CMK (cell line): ENCODE measurements around the gene KIF19.
"Not testable (repeated sequence)": the region's sequence is repeated elsewhere in the genome, so short reads cannot be mapped to it uniquely, and the experiment has no call there.

Experiments
- DNase-seq: peaks from one replicate; pipeline ENCODE4 v3.0.0-alpha.2; 2010; ENCODE audit warnings: low read depth

The KIF19 gene

DNA sequence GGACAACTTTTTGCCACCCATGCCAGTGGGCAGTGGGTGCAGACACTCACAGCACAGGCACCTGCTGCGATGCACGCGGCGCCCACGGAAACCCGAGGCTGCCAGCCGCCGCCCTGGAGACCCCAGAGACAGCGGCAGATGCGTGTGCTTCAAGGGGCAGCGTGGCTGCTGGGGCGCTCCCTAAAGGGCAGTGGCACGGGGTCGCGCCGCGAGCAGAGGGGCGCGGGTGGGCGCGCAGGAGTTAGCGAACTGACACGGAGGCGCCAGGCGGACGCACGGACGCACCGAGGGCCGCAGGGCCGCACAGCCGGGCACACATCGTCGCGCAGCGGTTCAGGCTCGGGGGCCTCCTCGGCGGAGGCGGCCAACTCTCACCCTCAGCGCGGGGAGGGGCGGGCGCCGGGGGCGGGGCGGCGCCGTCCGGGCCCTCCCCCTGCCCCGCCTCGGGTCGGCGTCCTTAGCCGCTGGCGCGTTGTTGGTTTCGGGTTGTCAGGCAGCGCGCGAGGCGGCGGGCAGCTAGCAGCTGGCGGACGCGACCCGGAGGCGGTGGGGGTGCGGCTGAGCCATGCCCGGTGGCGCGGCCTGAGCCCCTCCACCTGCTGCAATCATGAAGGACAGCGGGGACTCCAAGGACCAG lies at the start of gene KIF19:
TSS of gene KIF19 (plus strand) at position 484 of the 637 bp plus-strand sequence. CDS start at position 608, 124 bp downstream.
- no peak for DNase-seq

DNA sequence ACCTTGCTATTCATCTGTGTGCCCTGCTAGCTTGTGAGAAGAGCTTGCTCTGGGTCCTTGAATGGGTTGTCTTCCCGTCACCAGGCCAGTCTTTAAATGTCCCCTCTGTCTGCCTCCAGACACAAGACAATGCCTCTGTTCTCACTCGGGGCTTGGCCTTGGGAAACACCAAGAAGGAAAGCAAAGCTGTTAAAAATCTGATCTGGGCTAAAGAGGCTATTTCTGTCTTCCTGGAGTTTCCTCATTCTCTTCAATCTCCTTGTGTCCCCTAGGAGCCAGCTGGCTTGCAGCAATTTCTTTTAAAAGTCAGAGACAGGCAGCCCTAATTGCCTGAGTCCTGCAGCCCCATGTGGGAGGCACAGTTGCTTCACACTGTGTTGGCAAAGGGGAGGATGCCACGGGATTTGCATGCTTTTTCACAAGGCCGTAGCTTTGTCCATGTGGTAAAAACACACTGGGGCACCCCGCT lies 49.5 kb upstream of the KIF19 start:
- DNase-seq, result no peak

DNA sequence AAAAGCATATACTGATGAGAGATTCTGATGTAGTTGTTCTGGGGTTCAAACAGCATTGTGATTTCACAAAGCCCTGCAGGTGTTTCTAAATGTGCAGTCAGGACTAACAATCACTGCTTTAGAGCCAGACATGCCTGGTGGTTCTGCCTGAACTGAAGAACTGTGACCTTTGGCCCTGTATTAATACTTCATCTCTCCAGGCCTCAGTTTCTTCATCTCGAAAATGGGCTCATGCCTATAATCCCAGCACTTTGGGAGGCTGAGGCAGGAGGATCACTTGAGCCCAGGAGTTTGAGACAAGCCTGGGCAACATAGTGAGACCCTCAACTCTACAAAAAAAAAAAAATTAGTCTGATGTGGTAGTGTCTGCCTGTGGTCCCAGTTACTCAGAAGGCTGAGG lies 48.1 kb upstream of the KIF19 start:
- no peak for DNase-seq

GRCh38 chr17:74279617-74280016 lies 46.4 kb upstream of the KIF19 start:
- not testable (repeated sequence) for DNase-seq

DNA sequence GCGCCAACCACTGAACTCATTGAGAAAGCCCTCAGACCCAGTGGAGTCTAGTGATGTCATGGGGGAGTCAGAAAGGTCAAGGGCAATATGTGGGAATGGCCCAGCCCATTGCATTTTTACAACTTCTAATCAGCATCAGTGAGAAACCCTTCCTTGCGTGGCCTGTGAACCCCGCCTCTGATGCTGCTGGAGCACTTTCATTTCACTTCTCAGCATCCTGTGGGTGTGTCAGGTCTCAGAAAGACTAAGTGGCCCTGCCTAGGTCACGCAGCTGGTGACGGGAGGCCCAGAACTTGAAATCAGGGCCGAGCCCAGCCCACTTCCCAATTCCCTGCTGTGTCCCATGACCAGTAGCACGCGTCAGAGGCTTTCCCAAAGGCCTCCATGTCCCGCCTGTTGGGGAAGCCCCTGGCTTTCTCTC lies 45.9 kb upstream of the KIF19 start:
- no peak for DNase-seq

- no peak for DNase-seq
These were observed 44.2 kb upstream of the KIF19 start for GRCh38 chr17:74281799-74282198.

DNA sequence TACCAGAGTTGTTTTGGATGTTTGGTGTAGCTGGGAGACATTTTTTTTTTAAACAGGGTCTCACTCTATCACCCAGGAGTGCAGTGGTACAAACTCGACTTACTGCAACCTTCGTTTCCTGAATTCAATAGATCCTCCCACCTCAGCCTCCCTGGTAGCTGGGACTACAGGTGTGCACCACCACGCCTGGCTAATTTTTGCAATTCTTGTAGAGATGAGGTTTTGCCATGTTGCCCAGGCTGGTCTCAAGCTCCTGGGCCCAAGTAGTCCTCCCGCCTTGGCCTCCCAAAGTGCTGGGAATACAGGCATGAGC lies 43.8 kb upstream of the KIF19 start:
- not testable (repeated sequence) for DNase-seq

- DNase-seq, result peak; percentile 53
These were observed 43.2 kb upstream of the KIF19 start for GRCh38 chr17:74282587-74283370.

- no peak for DNase-seq
These were observed 42.7 kb upstream of the KIF19 start for GRCh38 chr17:74283371-74283673.

DNA sequence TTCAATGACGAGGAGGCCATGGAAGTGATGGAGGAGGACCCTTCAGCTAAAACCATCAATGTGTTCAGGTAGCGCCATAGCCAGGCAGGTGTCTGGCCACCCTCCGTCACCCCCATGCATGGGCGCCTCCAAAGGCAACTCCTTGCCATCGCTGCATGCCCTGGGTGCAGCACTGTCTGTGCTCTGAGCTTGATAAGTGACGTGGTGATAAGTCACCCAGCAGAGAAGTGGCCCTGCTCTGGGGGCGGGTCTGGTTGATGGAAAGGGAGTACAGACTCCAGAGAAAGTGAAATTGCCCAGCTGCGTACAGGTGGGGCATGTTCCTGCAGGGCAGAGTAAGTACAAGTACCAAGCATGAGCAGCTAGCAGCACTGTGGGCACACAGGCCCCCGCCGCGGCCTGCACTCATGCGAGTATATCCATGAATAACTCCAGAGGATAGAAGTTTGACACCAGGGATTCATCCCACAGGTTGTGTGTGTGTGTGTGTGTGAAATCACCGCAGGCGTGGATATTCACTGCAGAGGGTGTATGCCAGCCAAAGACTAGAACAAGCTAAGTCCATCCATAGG lies 38.9 kb upstream of the KIF19 start:
- no peak for DNase-seq

- no peak for DNase-seq
These were observed 37.2 kb upstream of the KIF19 start for GRCh38 chr17:74288785-74289184.

- no peak for DNase-seq
These were observed 36.3 kb upstream of the KIF19 start for GRCh38 chr17:74289688-74290087.

DNA sequence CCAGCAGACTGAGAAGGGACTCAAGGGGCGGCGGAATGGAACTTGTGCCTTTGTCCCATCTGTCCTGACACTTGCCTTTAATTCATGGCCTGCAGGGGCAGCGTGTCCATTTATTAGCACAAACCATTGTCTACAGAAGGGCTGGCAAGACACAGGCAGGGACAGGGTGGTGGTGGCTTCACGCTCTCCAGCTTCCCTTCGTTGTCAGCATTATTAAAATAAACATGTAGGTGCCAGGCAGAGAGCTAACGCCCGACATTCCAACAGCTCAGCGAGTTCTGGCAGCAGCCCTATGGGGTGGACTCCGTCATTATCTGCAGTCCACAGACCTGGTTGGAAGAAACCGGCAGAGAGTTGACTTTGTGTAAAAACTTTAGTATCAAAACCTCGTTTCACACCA lies 35.7 kb upstream of the KIF19 start:
- DNase-seq, result no peak

DNA sequence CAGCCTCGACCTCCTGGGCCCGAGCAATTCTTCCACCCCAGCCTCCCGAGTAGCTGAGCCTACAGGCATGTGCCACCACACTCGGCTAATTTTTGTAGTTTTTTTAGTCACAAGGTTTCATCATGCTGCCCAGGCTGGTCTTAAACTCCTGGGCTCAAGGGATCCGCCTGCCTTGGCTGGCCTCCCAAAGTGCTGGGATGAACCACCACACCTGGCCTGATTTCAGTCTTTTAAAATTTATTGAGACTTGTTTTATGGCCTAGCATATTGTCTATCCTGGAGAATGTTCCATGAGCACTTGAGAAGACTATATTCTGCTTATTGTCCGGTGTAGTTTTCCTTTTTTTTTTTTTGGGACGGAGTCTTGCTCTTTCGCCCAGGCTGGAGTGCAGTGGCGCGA lies 33.5 kb upstream of the KIF19 start:
- DNase-seq, result no peak

DNA sequence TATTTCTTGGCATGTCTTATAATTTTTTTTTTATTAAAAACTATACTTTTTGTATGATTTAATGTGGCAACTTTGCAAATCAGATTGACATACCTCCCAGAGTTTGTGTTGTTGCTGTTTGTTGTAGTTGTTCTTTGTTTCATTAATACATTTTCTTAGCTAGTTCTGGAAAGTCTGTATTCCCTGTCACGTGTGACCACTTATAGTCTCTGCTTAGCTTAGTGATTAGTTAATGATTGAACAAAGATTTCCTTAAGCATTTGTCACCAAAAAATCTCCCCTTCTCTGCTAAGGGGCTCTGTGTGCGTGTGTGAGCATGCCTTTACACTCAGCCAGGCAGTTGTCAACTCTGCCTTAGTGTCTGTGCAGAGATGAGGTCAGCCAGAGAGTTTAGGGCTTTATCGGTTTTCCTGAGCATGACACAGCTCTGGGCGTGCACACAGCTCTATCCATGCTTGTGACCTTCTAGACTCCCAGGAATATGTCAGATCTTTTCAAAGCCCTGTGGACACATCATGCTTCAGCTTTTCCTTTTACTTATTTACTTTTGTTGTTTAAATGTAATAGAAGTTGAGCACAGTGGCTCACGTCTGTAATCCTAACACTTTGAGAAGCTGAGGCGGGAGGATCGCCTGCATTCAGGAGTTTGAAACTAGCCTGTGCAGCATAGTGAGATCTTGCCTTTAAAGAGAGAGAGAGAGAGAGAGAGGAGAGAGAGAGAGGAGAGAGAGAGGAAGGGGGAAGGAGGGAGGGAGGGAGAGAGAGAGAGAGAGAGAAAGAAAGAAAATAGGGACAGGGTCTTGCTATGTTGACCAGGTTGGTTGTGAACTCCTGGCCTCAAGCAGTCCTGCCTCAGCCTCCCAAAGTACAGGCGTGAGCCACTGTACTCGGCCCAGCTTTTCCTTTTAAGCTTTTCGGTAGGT lies 30.1 kb upstream of the KIF19 start:
- no peak for DNase-seq

- DNase-seq, result peak; percentile 79
These were observed 29.5 kb upstream of the KIF19 start for GRCh38 chr17:74296548-74296936.

GRCh38 chr17:74297941-74298340 lies 28.1 kb upstream of the KIF19 start:
- DNase-seq, result no peak

GRCh38 chr17:74298778-74299177 lies 27.2 kb upstream of the KIF19 start:
- DNase-seq, result no peak

DNA sequence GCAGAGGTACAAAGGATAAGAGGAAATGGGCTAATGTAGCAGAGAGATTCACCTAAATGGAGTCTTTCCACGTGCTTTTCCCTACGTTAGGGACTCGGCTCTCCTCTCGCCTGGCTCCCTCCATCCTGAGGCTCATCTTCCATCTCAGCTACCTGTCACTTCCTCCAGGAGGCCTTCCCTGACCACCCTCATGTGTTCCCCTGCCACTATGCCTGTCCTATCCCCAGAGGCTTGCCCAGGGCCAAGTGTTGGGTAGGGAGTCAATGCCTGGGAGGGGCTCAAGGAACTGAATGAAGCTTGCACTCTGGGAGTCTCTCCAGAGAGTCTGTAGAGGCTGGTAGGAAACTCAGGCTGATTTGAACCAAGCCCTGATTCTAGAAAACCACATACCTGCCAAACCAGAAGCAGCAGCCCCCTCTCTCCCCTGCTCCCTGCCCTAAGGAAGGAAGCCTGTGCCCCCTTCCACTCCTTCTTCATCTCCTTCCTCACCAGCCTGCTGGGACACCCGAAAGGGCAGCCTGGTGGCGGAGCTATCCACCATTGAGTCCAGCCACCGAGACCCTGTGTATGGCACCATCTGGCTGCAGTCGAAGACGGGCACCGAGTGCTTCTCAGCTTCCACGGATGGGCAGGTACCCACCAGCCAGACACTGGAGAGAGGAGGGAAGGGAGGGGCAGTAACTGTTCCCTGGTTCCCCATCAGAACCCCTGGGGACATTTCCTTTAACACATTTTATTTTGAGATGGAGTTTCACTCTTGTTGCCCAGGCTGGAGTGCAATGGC lies 26.6 kb upstream of the KIF19 start:
- no peak for DNase-seq

DNA sequence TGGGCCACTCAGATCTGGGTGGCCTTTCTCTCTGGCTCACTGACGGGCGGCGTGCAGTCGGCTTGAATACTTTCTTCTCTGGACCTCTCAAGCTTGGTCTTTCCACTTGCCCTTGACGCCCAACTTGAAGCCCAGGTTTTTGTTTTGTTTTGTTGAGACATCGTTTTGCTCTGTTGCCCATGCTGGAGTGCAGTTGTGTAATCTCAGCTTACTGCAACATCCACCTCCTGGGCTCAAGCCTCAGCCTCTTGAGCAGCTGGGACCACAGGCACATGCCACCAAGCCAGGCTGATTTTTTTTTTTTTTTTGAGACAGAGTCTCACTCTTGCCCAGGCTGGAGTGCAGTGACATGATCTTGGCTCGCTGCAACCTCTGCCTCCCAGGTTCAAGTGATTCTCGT lies 22.7 kb upstream of the KIF19 start:
- no peak for DNase-seq

- DNase-seq, result no peak
These were observed 21.8 kb upstream of the KIF19 start for GRCh38 chr17:74304184-74304583.
